Mammary epithelial cell (primary cell): ENCODE data around the gene CC2D2A.

ENCODE experiments used
- EZH2 ChIP-seq: IDR thresholded peaks from 2 replicates; pipeline ENCODE4 v1.6.1; 2012; ENCODE audit warnings: low read length, inconsistent platforms, borderline replicate concordance
- TF ChIP-seq, protein P1 (sequence below), 2 donors: IDR thresholded peaks in 1 of 2; conservative IDR thresholded peaks in 1 of 2; 2 replicates each; pipeline ENCODE4 v1.5.1; 2011 to 2012; ENCODE audit warnings: inconsistent platforms in 2 of 2, low read length in 2 of 2, mild to moderate bottlenecking in 2 of 2, control low read depth in 1 of 2, low read depth in 1 of 2; ENCODE audit not compliant: insufficient read depth in 1 of 2; ENCODE audit errors: extremely low read depth in 1 of 2

DNA sequence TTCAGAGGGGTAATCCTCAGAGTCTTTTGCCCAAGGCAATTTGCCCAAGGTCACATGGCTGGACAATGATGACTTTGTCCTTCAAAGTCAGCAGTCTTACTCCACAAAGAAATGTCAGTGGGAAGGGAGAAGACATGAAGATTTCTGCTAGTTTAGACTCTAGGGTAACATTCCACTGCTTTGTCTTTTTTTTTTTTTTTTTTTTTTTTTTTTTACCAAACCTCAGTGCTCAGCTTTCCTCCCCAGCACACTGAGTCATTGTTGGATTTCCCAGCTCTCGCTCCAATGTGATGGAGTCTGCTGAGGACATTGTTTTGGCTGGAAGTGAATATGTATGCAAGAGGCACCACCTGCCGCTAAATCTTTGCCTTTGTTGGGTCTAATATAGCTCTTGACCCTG, 49.0 kb upstream of the CC2D2A start:
- TF ChIP-seq, protein P1, sequence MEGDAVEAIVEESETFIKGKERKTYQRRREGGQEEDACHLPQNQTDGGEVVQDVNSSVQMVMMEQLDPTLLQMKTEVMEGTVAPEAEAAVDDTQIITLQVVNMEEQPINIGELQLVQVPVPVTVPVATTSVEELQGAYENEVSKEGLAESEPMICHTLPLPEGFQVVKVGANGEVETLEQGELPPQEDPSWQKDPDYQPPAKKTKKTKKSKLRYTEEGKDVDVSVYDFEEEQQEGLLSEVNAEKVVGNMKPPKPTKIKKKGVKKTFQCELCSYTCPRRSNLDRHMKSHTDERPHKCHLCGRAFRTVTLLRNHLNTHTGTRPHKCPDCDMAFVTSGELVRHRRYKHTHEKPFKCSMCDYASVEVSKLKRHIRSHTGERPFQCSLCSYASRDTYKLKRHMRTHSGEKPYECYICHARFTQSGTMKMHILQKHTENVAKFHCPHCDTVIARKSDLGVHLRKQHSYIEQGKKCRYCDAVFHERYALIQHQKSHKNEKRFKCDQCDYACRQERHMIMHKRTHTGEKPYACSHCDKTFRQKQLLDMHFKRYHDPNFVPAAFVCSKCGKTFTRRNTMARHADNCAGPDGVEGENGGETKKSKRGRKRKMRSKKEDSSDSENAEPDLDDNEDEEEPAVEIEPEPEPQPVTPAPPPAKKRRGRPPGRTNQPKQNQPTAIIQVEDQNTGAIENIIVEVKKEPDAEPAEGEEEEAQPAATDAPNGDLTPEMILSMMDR (conservative IDR thresholded peaks at IDR 0.05 in 1 of 2, IDR thresholded peaks at IDR 0.05 in 1 of 2; ENCODE audit: extremely low read depth in 1 of 2, insufficient read depth in 1 of 2, low read depth in 1 of 2, low read length in 2 of 2): peak in 1 of 2 donors; percentile 16
- TF ChIP-seq EZH2: no peak
